ENCODE data around the gene PPFIA1. TPM values are rescaled to one million over a fixed set of nuclear protein-coding genes. Genes with fewer than 3 reads are reported as not detected.
A peak's percentile ranks its signal among the peaks of the same experiment; 100 is the strongest.

Gene PPFIA1
- total RNA-seq, 1 donor, result 69.5 TPM

DNA sequence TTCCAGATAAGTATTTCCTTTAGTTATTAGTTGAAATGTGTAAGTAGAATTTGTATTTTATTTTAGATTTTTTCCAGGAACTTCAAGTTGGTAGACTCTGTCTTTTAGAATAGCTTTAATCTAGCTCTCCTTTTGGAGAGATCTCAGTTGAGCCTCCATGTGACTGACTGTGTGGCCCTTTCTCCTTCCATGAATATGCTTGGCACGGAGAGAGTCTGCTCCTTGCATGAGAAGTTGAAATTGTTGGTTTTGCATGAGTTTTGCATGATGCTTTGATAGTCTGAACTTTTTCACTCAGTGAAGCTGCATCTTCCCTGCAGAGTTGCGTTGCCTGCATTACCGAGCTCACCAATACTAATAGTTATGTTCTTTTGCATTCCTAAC lies 95.0 kb downstream of the PPFIA1 start:
- DNase-seq (ENCODE audit: low read depth), result no peak
- H3K4me3 ChIP-seq (ENCODE audit: low read depth, low read length), result no peak overlapping the region
- TF ChIP-seq, protein P1, sequence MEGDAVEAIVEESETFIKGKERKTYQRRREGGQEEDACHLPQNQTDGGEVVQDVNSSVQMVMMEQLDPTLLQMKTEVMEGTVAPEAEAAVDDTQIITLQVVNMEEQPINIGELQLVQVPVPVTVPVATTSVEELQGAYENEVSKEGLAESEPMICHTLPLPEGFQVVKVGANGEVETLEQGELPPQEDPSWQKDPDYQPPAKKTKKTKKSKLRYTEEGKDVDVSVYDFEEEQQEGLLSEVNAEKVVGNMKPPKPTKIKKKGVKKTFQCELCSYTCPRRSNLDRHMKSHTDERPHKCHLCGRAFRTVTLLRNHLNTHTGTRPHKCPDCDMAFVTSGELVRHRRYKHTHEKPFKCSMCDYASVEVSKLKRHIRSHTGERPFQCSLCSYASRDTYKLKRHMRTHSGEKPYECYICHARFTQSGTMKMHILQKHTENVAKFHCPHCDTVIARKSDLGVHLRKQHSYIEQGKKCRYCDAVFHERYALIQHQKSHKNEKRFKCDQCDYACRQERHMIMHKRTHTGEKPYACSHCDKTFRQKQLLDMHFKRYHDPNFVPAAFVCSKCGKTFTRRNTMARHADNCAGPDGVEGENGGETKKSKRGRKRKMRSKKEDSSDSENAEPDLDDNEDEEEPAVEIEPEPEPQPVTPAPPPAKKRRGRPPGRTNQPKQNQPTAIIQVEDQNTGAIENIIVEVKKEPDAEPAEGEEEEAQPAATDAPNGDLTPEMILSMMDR (IDR thresholded peaks at IDR 0.05; ENCODE audit: insufficient read depth, low read depth, low read length), result no peak

DNA sequence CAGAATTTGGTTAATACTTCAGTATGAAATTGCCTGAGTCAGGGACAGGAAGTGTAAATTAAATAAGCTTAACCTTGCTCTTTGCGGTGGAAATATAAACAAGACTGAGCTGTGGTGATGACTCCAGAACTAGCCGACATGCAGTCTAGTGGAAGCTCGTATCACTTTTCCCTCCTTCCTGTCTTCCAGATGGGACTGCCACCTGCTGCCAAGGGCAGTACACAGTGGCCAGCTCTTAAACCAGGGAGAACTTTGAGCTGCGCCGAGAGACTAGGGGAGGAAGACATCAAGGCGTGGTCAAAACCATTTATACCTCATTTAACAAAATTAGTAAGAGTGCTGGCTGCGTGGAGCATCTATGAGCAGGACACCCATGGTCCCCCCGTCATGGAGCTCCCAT lies 96.6 kb downstream of the PPFIA1 start:
- DNase-seq (ENCODE audit: low read depth), result peak; percentile 76
- H3K4me3 ChIP-seq (ENCODE audit: low read depth, low read length), result no peak overlapping the region
- TF ChIP-seq, protein P1 (IDR thresholded peaks at IDR 0.05; ENCODE audit: insufficient read depth, low read depth, low read length), result no peak

DNA sequence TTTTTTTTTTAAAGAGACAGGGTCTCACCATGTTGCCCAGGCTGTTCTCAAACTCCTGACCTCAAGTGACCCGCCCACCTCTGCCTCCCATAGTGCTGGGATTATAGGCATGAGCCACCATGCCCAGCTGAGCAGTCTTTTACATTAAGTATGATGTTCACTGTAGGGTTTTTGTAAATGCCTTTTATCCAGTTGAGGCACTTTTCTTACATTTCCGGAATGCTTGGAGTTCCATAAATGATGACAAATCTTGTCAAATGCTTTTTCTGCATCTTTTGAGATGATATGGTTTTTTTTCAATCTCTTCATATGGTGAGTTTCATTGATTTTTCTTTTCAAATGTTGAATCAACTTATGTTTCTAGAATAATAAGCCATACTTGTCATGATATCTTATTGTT lies 98.5 kb downstream of the PPFIA1 start:
- no peak for DNase-seq (ENCODE audit: low read depth)
- H3K4me3 ChIP-seq (ENCODE audit: low read depth, low read length), result no peak overlapping the region
- TF ChIP-seq, protein P1 (IDR thresholded peaks at IDR 0.05; ENCODE audit: insufficient read depth, low read depth, low read length), result no peak

- DNase-seq (ENCODE audit: low read depth), result no peak
- no peak overlapping the region for H3K4me3 ChIP-seq (ENCODE audit: low read depth, low read length)
- TF ChIP-seq, protein P1 (IDR thresholded peaks at IDR 0.05; ENCODE audit: insufficient read depth, low read depth, low read length), result no peak
Observed at GRCh38 chr11:70371241-70371640, 100.8 kb downstream of the PPFIA1 start.

DNA sequence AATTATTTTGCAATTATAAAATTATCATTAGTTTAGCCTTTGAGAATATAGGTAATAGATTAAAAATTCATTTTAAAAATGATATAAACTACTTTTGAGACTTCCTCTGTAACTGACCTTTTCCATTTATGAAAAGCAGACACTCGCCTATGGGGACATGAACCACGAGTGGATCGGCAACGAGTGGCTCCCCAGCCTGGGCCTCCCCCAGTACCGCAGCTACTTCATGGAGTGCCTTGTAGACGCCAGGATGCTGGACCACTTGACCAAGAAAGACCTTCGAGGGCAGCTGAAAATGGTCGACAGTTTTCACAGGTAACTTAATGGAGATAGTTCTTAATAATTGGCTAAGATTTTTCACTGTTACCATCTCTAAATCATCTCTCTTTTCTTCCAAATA lies 101.6 kb downstream of the PPFIA1 start:
- H3K4me3 ChIP-seq (ENCODE audit: low read depth, low read length), result no peak overlapping the region
- no peak for DNase-seq (ENCODE audit: low read depth)
- TF ChIP-seq, protein P1 (IDR thresholded peaks at IDR 0.05; ENCODE audit: insufficient read depth, low read depth, low read length), result no peak

DNA sequence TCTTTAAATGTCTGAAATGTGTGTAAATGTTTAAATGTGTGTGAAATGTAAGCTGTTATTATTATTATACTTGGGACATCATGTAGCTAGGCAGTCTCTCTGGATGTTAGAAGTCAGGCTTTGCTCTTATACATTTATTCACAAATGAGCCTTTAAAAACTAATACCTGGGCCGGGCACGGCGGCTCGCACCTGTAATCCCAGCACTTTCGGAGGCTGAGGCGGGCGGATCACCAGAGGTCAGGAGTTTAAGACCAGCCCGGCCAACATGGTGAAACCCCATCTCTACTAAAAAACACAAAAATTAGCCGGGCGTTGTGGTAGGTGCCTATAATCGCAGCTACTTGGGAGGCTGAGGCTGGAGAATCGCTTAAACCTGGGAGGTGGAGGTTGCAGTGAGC lies 106.1 kb downstream of the PPFIA1 start:
- DNase-seq (ENCODE audit: low read depth), result no peak
- no peak overlapping the region for H3K4me3 ChIP-seq (ENCODE audit: low read depth, low read length)
- TF ChIP-seq, protein P1 (IDR thresholded peaks at IDR 0.05; ENCODE audit: insufficient read depth, low read depth, low read length), result no peak

DNA sequence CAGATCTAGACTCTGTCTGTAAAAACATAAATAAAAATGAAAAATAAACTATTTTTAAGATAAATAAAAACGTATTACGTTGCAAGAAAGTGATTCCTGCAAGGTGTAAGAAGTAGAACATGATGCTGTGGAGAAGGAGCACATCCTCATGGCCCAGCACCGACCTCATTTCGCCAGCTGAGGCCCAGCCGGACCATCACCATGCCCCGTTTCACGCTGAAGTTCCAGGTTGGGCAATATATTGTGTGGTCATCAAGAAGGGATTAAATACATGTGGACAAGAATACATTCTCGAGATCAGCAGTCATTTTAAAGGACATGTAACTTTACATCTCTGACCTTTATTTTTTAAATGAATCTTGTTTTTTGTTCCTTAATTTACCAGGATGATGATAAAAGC lies 107.2 kb downstream of the PPFIA1 start:
- TF ChIP-seq, protein P1 (IDR thresholded peaks at IDR 0.05; ENCODE audit: insufficient read depth, low read depth, low read length), result no peak
- DNase-seq (ENCODE audit: low read depth), result no peak
- H3K4me3 ChIP-seq (ENCODE audit: low read depth, low read length), result no peak overlapping the region
